ENCODE results near the gene MACROD1. TPM values are rescaled to one million over a fixed set of nuclear protein-coding genes. Genes with fewer than 3 reads are reported as not detected.
A peak's percentile ranks its signal among the peaks of the same experiment; 100 is the strongest.

Gene MACROD1
- total and polyA plus RNA-seq, 2 of the 13 experiments (the other 11 are each of a cell fraction or from before 2014, with no cell fraction given) = 23.1 to 34.5 TPM

GRCh38 chr11:64153812-64154211, 12.1 kb downstream of the MACROD1 start:
- BruUV-seq (replicated peaks) = no TSS peak
- no peak overlapping the region for H3K27ac ChIP-seq (ENCODE audit: extremely low read length, insufficient read depth, low read length)
- DNase-seq (ENCODE audit: low spot score) = peak; percentile 22
- no peak overlapping the region for H2AFZ ChIP-seq (ENCODE audit: low read length)
- peaks cover 34% of the 10 kb centered on the region for H3K4me1 ChIP-seq (ENCODE audit: insufficient read depth, low read length)
- CTCF ChIA-PET (ENCODE audit: low intra/inter-chr PET ratio, low total read pairs) = no interaction called here
- 21% methylated on average over 8 of the region's 8 CpGs for WGBS (ENCODE audit: low lambda C conversion rate)
- H3K36me3 ChIP-seq (replicated peaks in 1 of 2; ENCODE audit: control insufficient read depth in 1 of 2, insufficient read depth in 2 of 2, low read length in 2 of 2) = peaks cover 10 to 28% of the 10 kb centered on the region in 2 experiments; a peak in 4 of 5 replicates
- H3K9ac ChIP-seq (ENCODE audit: insufficient read depth, low read depth, low read length) = no peak overlapping the region
- FAIRE-seq = no peak
- POLR2A ChIA-PET = no interaction called here
- no peaks in the 10 kb centered on the region for H3K79me2 ChIP-seq (ENCODE audit: insufficient read depth, low read length)
- peaks cover 21% of the 10 kb centered on the region; the same call in 1 of the 2 replicates for H4K20me1 ChIP-seq (ENCODE audit: insufficient read depth, low read length)
- H3K9me3 ChIP-seq (ENCODE audit: low read length) = no peaks in the 10 kb centered on the region
- in situ Hi-C loops (cut with HindIII; ENCODE audit: extremely low pct_ligation_motif_present, low pct_unique_long_range_greater_than_20kb) (no loop called here), intact Hi-C loops (cut with micrococcal nuclease; ENCODE audit: unreplicated experiment) (loop anchor here (10.0 kb wide), 1 partner anchor 319 kb away; the partner anchor contains the start of gene MARK2)
- no peak overlapping the region for H3K4me3 ChIP-seq (replicated peaks in 1 of 3; ENCODE audit: insufficient read depth in 1 of 3, low read depth in 2 of 3, low read length in 3 of 3)
- ATAC-seq = peak; percentile 17
- no peaks in the 10 kb centered on the region for H3K27me3 ChIP-seq (ENCODE audit: control insufficient read depth in 1 of 2, insufficient read depth in 2 of 2, low read length in 2 of 2)
- 0 out of 2 replicates have a peak overlapping the region, but pooled peaks have one; percentile 20 for H3K4me2 ChIP-seq (ENCODE audit: low read depth, low read length)
- TF ChIP-seq ZBTB7A (CRISPR knock-in tag; IDR thresholded peaks at IDR 0.05) (0 out of 2 replicates have a peak, but pooled peaks have one; percentile 39), HIVEP1 (CRISPR knock-in tag; IDR thresholded peaks at IDR 0.05) (no peak), HCFC1 (IDR thresholded peaks at IDR 0.05; ENCODE audit: low read depth, low read length) (no peak), TEAD3 (CRISPR knock-in tag; optimal IDR thresholded peaks at IDR 0.05; ENCODE audit: borderline replicate concordance) (peak; percentile 21), ZNF281 (CRISPR knock-in tag; IDR thresholded peaks at IDR 0.05; ENCODE audit: borderline replicate concordance) (no peak), PATZ1 (CRISPR knock-in tag; IDR thresholded peaks at IDR 0.05) (peak; percentile 59), NCOA2 (CRISPR knock-in tag; IDR thresholded peaks at IDR 0.05) (no peak), ATF7 (IDR thresholded peaks at IDR 0.05) (no peak), ATF7 (CRISPR knock-in tag; IDR thresholded peaks at IDR 0.05) (no peak), NR2F1 (CRISPR knock-in tag; IDR thresholded peaks at IDR 0.05) (peak in 1 of 2 experiments; percentile 24; a peak in 1 of 4 replicates), KDM5A (IDR thresholded peaks at IDR 0.05; ENCODE audit: borderline replicate concordance, low read length) (no peak), FOXP1 (IDR thresholded peaks at IDR 0.05) (no peak), FOXP1 (CRISPR knock-in tag; IDR thresholded peaks at IDR 0.05) (no peak), ZNF18 (CRISPR knock-in tag; IDR thresholded peaks at IDR 0.05; ENCODE audit: insufficient replicate concordance) (no peak), HMG20B (CRISPR knock-in tag; conservative IDR thresholded peaks at IDR 0.05) (no peak), ISX (CRISPR knock-in tag; conservative IDR thresholded peaks at IDR 0.05) (no peak), CREB3 (CRISPR knock-in tag; IDR thresholded peaks at IDR 0.05) (no peak), SYNCRIP (IDR thresholded peaks at IDR 0.05; ENCODE audit: insufficient read depth, low read depth, low read length) (no peak), ZNF773 (CRISPR knock-in tag; IDR thresholded peaks at IDR 0.05; ENCODE audit: borderline replicate concordance) (no peak), RFXAP (CRISPR knock-in tag; IDR thresholded peaks at IDR 0.05; ENCODE audit: borderline replicate concordance) (no peak)

Measured in HepG2 (cell line).